ENCODE data around the gene ACAA2. TPM values are rescaled to one million over a fixed set of nuclear protein-coding genes. Genes with fewer than 3 reads are reported as not detected.

Gene ACAA2
- total RNA-seq, 1 experiment from 2014 or later: 18.2 TPM

- BruUV-seq (replicated peaks): no TSS peak
- TF ChIP-seq RAD21 (IDR thresholded peaks at IDR 0.05; ENCODE audit: low read depth) (peak; percentile 52), SRF (IDR thresholded peaks at IDR 0.05; ENCODE audit: low read depth) (no peak)
- TF ChIP-seq, protein P1, sequence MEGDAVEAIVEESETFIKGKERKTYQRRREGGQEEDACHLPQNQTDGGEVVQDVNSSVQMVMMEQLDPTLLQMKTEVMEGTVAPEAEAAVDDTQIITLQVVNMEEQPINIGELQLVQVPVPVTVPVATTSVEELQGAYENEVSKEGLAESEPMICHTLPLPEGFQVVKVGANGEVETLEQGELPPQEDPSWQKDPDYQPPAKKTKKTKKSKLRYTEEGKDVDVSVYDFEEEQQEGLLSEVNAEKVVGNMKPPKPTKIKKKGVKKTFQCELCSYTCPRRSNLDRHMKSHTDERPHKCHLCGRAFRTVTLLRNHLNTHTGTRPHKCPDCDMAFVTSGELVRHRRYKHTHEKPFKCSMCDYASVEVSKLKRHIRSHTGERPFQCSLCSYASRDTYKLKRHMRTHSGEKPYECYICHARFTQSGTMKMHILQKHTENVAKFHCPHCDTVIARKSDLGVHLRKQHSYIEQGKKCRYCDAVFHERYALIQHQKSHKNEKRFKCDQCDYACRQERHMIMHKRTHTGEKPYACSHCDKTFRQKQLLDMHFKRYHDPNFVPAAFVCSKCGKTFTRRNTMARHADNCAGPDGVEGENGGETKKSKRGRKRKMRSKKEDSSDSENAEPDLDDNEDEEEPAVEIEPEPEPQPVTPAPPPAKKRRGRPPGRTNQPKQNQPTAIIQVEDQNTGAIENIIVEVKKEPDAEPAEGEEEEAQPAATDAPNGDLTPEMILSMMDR (IDR thresholded peaks at IDR 0.05 in 2 of 3, conservative IDR thresholded peaks at IDR 0.05 in 1 of 3; ENCODE audit: borderline replicate concordance in 1 of 3, insufficient read depth in 1 of 3, low read depth in 2 of 3, low read length in 2 of 3): peak; percentile 37 to 54 (median 39); a peak in 5 of 6 replicates
- Histone ChIP-seq H3K36me3 (ENCODE audit: control insufficient read depth in 1 of 2, insufficient read depth in 2 of 2, low read length in 2 of 2) (no peaks in the 10 kb centered on the region), H2AFZ (ENCODE audit: low read depth, low read length, poor library complexity, severe bottlenecking) (no peak overlapping the region), H3K79me2 (ENCODE audit: insufficient read depth, low read length) (no peaks in the 10 kb centered on the region), H4K20me1 (ENCODE audit: insufficient read depth) (no peaks in the 10 kb centered on the region), H3K4me3 (replicated peaks in 1 of 2; ENCODE audit: low read depth in 1 of 2, low read length in 2 of 2) (no peak overlapping the region), H3K4me1 (ENCODE audit: control insufficient read depth in 1 of 2, insufficient read depth in 2 of 2, low read length in 2 of 2) (peaks cover 11 to 20% of the 10 kb centered on the region in 2 experiments; a peak in 3 of 4 replicates), H3K4me2 (ENCODE audit: low read length) (no peak overlapping the region), H3K27me3 (ENCODE audit: insufficient read depth, low read length) (no peaks in the 10 kb centered on the region), H3K9me3 (ENCODE audit: control insufficient read depth in 1 of 2, insufficient read depth in 1 of 2, low read depth in 1 of 2, low read length in 2 of 2) (no peaks in the 10 kb centered on the region), H3K27ac (ENCODE audit: low read depth, low read length) (no peak overlapping the region), H3K9ac (ENCODE audit: low read length) (no peak overlapping the region), H3K9me2 (ENCODE audit: insufficient read depth) (no peaks in the 10 kb centered on the region)
- DNase-seq (ENCODE audit: low read depth, low spot score) (no peak), ATAC-seq (no peak)
- CTCF ChIA-PET: interaction anchor here (1.0 to 4.9 kb wide), 4 partner anchors 38 to 415 kb away, joined by 3 to 106 read pairs (median 4); partner anchors contain the start of gene MYO5B
- POLR2A ChIA-PET: interaction anchor here (0.6 to 0.7 kb wide), 2 partner anchors 9 to 778 kb away, joined by 3 to 4 read pairs; no protein-coding TSS in a partner anchor
- RAD21 ChIA-PET (ENCODE audit: low non-redundant PET in 1 of 2, low total read pairs in 2 of 2, uncharacterized antibody in 2 of 2, unreplicated experiment in 2 of 2): interaction anchor here in 1 of 2 experiments (1.1 kb wide), 1 partner anchor 397 kb away, joined by 3 read pairs; no protein-coding TSS in a partner anchor
- intact Hi-C loops (cut with micrococcal nuclease): no loop called here
These were observed 48.3 kb upstream of the ACAA2 start for GRCh38 chr18:49861659-49862058.

GRCh38 chr18:49859725-49860124, 46.4 kb upstream of the ACAA2 start:
- no peaks in the 10 kb centered on the region for H3K27me3 ChIP-seq (ENCODE audit: insufficient read depth, low read length)
- H3K79me2 ChIP-seq (ENCODE audit: insufficient read depth, low read length): no peaks in the 10 kb centered on the region
- DNase-seq (ENCODE audit: low read depth, low spot score) (no peak), ATAC-seq (no peak)
- no peaks in the 10 kb centered on the region for H4K20me1 ChIP-seq (ENCODE audit: insufficient read depth)
- H3K9me2 ChIP-seq (ENCODE audit: insufficient read depth): no peaks in the 10 kb centered on the region
- POLR2A ChIA-PET: no interaction called here
- no peak for TF ChIP-seq SIN3A (IDR thresholded peaks at IDR 0.05; ENCODE audit: low read depth)
- peaks cover 11 to 25% of the 10 kb centered on the region in 2 experiments; a peak in 3 of 4 replicates for H3K4me1 ChIP-seq (ENCODE audit: control insufficient read depth in 1 of 2, insufficient read depth in 2 of 2, low read length in 2 of 2)
- no peak overlapping the region for H3K4me3 ChIP-seq (replicated peaks in 1 of 2; ENCODE audit: low read depth in 1 of 2, low read length in 2 of 2)
- H3K9ac ChIP-seq (ENCODE audit: low read length): no peak overlapping the region
- H3K9me3 ChIP-seq (ENCODE audit: control insufficient read depth in 1 of 2, insufficient read depth in 1 of 2, low read depth in 1 of 2, low read length in 2 of 2): no peaks in the 10 kb centered on the region
- H2AFZ ChIP-seq (ENCODE audit: low read depth, low read length, poor library complexity, severe bottlenecking): no peak overlapping the region
- RAD21 ChIA-PET (ENCODE audit: low non-redundant PET in 1 of 2, low total read pairs in 2 of 2, uncharacterized antibody in 2 of 2, unreplicated experiment in 2 of 2): no interaction called here
- BruUV-seq (replicated peaks): no TSS peak
- H3K4me2 ChIP-seq (ENCODE audit: low read length): no peak overlapping the region
- H3K36me3 ChIP-seq (ENCODE audit: control insufficient read depth in 1 of 2, insufficient read depth in 2 of 2, low read length in 2 of 2): no peaks in the 10 kb centered on the region
- no peak overlapping the region for H3K27ac ChIP-seq (ENCODE audit: low read depth, low read length)
- CTCF ChIA-PET: interaction anchor here (0.6 to 4.9 kb wide), 8 partner anchors 9 to 350 kb away, joined by 3 to 106 read pairs (median 16); no protein-coding TSS in a partner anchor
- intact Hi-C loops (cut with micrococcal nuclease): loop anchor here (10.0 kb wide), 1 partner anchor 205 kb away; no protein-coding TSS in a partner anchor
